SK-N-SH treated with all-trans-retinoic acid at 6 μM for 48 hours (cell line): ENCODE results near the gene FUBP1.

Source experiments
- ATAC-seq: fragments of 200-7000 bp; cut with Tn5 transposase; 3 replicates; pipeline ENCODE4 v1.9.1; 2020; ENCODE audit warnings: mild to moderate bottlenecking, moderate library complexity
- ARNTL ChIP-seq: fragments of 450-650 bp; formaldehyde crosslinking; IDR thresholded peaks from 2 replicates; pipeline ENCODE4 v1.5.0; 2020; ENCODE audit warnings: low read depth, mild to moderate bottlenecking, moderate library complexity, borderline replicate concordance
- BACH2 ChIP-seq: fragments of 250-450 bp; sonication (Bioruptor Pico); IDR thresholded peaks from 2 replicates; pipeline ENCODE4 v1.9.0; 2021; ENCODE audit warnings: mild to moderate bottlenecking, borderline replicate concordance
- CSDC2 ChIP-seq: fragments of 250-450 bp; sonication (Bioruptor Pico); IDR thresholded peaks from 2 replicates; pipeline ENCODE4 v1.5.0; 2020; ENCODE audit warnings: mild to moderate bottlenecking, moderate library complexity
- ESRRG ChIP-seq: fragments of 250-450 bp; sonication (Bioruptor Pico); IDR thresholded peaks from 2 replicates; pipeline ENCODE4 v1.6.1; 2021; ENCODE audit warnings: mild to moderate bottlenecking
- GLIS3 ChIP-seq: fragments of 250-450 bp; sonication (Bioruptor Pico); IDR thresholded peaks from 2 replicates; pipeline ENCODE4 v1.5.0; 2020; ENCODE audit warnings: mild to moderate bottlenecking, moderate library complexity
- ISL1 ChIP-seq: fragments of 250-450 bp; sonication (Bioruptor Pico); IDR thresholded peaks from 2 replicates; pipeline ENCODE4 v2.1.2; 2022; ENCODE audit warnings: mild to moderate bottlenecking, moderate library complexity
- OSR1 ChIP-seq: fragments of 250-450 bp; sonication (Bioruptor Pico); IDR thresholded peaks from 2 replicates; pipeline ENCODE4 v1.8.0; 2022; ENCODE audit warnings: moderate library complexity, mild to moderate bottlenecking, inconsistent platforms
- PPARA ChIP-seq: fragments of 250-450 bp; sonication (Bioruptor Pico); IDR thresholded peaks from 2 replicates; pipeline ENCODE4 v1.5.0; 2020; ENCODE audit warnings: mild to moderate bottlenecking, borderline replicate concordance
- RARB ChIP-seq: fragments of 250-450 bp; sonication (Bioruptor Pico); IDR thresholded peaks from 2 replicates; pipeline ENCODE4 v1.8.0; 2021; ENCODE audit warnings: mild to moderate bottlenecking, moderate library complexity
- SNAI2 ChIP-seq: fragments of 250-450 bp; sonication (Bioruptor Pico); IDR thresholded peaks from 2 replicates; pipeline ENCODE4 v1.5.0; 2020; ENCODE audit warnings: mild to moderate bottlenecking, moderate library complexity
- TCF4 ChIP-seq: fragments of 250-450 bp; sonication (Bioruptor Pico); IDR thresholded peaks from 2 replicates; pipeline ENCODE4 v1.8.0; 2021; ENCODE audit warnings: mild to moderate bottlenecking, moderate library complexity, borderline replicate concordance
- TOX ChIP-seq: fragments of 250-450 bp; sonication (Bioruptor Pico); IDR thresholded peaks from 2 replicates; pipeline ENCODE4 v1.8.0; 2021; ENCODE audit warnings: mild to moderate bottlenecking, moderate library complexity, borderline replicate concordance
- ZC3H10 ChIP-seq: fragments of 250-450 bp; sonication (Bioruptor Pico); IDR thresholded peaks from 2 replicates; pipeline ENCODE4 v1.5.1; 2021; ENCODE audit warnings: mild to moderate bottlenecking, moderate library complexity
- ZFP3 ChIP-seq: fragments of 250-450 bp; sonication (Bioruptor Pico); IDR thresholded peaks from 2 replicates; pipeline ENCODE4 v1.5.0; 2020; ENCODE audit warnings: mild to moderate bottlenecking, moderate library complexity
- ZFP30 ChIP-seq: fragments of 450-650 bp; formaldehyde crosslinking; IDR thresholded peaks from 2 replicates; pipeline ENCODE4 v1.5.0; 2022; ENCODE audit warnings: mild to moderate bottlenecking, moderate library complexity
- ZNF565 ChIP-seq: fragments of 450-650 bp; formaldehyde crosslinking; conservative IDR thresholded peaks from 2 replicates; pipeline ENCODE4 v1.5.0; 2020; ENCODE audit warnings: low read depth, mild to moderate bottlenecking, moderate library complexity
- ZNF70 ChIP-seq: fragments of 450-650 bp; formaldehyde crosslinking; IDR thresholded peaks from 2 replicates; pipeline ENCODE4 v1.5.0; 2020; ENCODE audit warnings: mild to moderate bottlenecking, moderate library complexity
- ZNF8 ChIP-seq: fragments of 450-650 bp; formaldehyde crosslinking; IDR thresholded peaks from 2 replicates; pipeline ENCODE4 v1.5.0; 2020; ENCODE audit warnings: mild to moderate bottlenecking, moderate library complexity
- TF ChIP-seq, protein P1 (sequence below): fragments of 250-450 bp; sonication (Bioruptor Pico); IDR thresholded peaks from 2 replicates; pipeline ENCODE4 v1.5.1; 2021; ENCODE audit warnings: mild to moderate bottlenecking, moderate library complexity
- TF ChIP-seq, protein P2 (sequence below): fragments of 250-450 bp; sonication (Bioruptor Pico); IDR thresholded peaks from 2 replicates; pipeline ENCODE4 v1.5.1; 2020; ENCODE audit warnings: low read depth, mild to moderate bottlenecking, moderate library complexity
- TF ChIP-seq, protein P3 (sequence below): fragments of 250-450 bp; sonication (Bioruptor Pico); IDR thresholded peaks from 2 replicates; pipeline ENCODE4 v1.8.0; 2020; ENCODE audit warnings: mild to moderate bottlenecking, moderate library complexity, borderline replicate concordance
- TF ChIP-seq, protein P4 (sequence below): fragments of 250-450 bp; sonication (Bioruptor Pico); IDR thresholded peaks from 2 replicates; pipeline ENCODE4 v1.8.0; 2021; ENCODE audit warnings: low read depth, mild to moderate bottlenecking, moderate library complexity, borderline replicate concordance
- TF ChIP-seq, protein P5 (sequence below): fragments of 250-450 bp; sonication (Bioruptor Pico); IDR thresholded peaks from 2 replicates; pipeline ENCODE4 v1.5.0; 2020; ENCODE audit warnings: mild to moderate bottlenecking, moderate library complexity

Gene FUBP1

DNA sequence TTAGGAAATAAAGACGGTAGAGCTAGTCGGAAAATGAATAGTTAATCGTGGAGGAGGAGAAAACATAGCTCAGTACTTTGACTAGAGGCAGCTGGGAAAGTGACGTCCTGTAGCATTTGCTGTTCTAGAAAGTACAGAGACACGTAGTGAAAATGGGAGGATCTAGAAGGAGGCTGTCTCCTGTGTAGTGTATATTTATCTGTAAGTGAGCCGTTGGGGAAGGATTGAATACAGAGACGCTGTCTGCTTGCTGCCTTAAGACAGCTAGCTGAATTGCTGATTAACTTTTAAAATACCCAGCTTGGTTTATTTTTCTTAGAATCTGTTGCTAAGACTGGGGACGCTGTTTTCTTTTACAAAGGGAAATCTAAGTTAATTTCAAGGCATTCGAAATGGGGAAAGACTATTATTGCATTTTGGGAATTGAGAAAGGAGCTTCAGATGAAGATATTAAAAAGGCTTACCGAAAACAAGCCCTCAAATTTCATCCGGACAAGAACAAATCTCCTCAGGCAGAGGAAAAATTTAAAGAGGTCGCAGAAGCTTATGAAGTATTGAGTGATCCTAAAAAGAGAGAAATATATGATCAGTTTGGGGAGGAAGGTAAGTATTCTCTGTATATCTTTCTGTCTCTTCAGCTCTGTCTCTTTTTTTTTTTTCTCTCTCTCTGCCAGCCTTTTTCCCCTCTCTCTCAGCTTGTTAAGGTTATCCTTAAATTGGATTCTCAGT, 26.0 kb upstream of the FUBP1 start, which contains the start of gene DNAJB4:
Gene DNAJB4, plus strand, starts transcription at position 221 of the 729 bp plus-strand sequence. Its CDS starts 172 bp downstream, at position 393.
- TF ChIP-seq ZNF70 (CRISPR knock-in tag), result no peak
- TF ChIP-seq, protein P1, sequence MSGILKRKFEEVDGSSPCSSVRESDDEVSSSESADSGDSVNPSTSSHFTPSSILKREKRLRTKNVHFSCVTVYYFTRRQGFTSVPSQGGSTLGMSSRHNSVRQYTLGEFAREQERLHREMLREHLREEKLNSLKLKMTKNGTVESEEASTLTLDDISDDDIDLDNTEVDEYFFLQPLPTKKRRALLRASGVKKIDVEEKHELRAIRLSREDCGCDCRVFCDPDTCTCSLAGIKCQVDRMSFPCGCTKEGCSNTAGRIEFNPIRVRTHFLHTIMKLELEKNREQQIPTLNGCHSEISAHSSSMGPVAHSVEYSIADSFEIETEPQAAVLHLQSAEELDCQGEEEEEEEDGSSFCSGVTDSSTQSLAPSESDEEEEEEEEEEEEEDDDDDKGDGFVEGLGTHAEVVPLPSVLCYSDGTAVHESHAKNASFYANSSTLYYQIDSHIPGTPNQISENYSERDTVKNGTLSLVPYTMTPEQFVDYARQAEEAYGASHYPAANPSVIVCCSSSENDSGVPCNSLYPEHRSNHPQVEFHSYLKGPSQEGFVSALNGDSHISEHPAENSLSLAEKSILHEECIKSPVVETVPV (CRISPR knock-in tag), result 0 out of 2 replicates have a peak, but pooled peaks have one; percentile 23
- ATAC-seq, result peak; percentile 98

DNA sequence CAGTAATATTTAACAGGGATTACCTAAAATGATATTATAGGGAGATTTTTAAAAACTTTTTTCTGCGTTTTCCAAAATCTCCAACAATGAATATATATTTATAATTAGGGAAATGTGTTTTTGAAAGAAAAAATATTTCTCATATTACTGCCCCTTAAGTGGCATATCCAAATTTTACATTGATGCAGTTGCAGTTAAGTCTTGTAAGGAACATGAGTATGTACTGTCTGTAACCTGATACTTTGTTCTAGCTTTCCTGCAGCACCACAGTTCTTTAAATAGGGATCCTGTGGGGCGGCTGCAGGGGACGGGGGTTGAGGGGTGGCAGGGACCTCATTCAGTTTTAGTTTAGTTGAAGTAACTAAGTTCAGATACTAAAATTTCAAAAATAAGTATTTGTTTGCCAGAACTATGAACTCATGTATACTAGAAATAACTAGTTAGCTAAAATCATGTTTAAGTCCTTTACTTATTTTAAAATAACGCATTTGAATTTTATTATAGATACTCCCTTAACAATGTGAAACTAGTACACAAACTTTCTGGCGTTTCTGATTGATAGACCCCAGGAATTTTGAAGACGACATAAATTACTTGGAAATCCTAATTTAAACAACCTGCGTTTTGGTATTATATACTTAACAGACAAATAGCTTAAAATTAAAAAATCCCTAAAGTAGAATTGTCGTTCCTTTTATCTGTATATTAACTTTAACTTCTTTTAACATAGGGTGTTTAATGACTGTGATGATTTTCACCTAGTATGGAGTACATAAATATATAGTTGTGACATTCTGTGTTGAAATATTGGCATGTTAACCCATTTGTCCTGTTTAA, 25.2 kb upstream of the FUBP1 start:
- TF ChIP-seq ZNF70 (CRISPR knock-in tag), result peak; percentile 81
- peak; percentile 100 for TF ChIP-seq TOX (CRISPR knock-in tag)
- TF ChIP-seq GLIS3, result peak; percentile 100
- TF ChIP-seq, protein P1 (CRISPR knock-in tag), result peak; percentile 100
- TF ChIP-seq ZFP30, result peak; percentile 88
- TF ChIP-seq BACH2 (CRISPR knock-in tag), result no peak
- TF ChIP-seq ZNF8 (CRISPR knock-in tag), result peak; percentile 86
- peak; percentile 97 for TF ChIP-seq SNAI2
- peak; percentile 96 for TF ChIP-seq ARNTL
- peak; percentile 84; the same call in 1 of the 2 replicates for TF ChIP-seq ZFP3 (CRISPR knock-in tag)
- TF ChIP-seq, protein P2, sequence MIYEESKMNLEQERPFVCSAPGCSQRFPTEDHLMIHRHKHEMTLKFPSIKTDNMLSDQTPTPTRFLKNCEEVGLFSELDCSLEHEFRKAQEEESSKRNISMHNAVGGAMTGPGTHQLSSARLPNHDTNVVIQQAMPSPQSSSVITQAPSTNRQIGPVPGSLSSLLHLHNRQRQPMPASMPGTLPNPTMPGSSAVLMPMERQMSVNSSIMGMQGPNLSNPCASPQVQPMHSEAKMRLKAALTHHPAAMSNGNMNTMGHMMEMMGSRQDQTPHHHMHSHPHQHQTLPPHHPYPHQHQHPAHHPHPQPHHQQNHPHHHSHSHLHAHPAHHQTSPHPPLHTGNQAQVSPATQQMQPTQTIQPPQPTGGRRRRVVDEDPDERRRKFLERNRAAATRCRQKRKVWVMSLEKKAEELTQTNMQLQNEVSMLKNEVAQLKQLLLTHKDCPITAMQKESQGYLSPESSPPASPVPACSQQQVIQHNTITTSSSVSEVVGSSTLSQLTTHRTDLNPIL, result peak; percentile 100
- TF ChIP-seq PPARA, result peak; percentile 91; the same call in 1 of the 2 replicates
- TF ChIP-seq CSDC2 (CRISPR knock-in tag), result peak; percentile 96
- TF ChIP-seq, protein P3, sequence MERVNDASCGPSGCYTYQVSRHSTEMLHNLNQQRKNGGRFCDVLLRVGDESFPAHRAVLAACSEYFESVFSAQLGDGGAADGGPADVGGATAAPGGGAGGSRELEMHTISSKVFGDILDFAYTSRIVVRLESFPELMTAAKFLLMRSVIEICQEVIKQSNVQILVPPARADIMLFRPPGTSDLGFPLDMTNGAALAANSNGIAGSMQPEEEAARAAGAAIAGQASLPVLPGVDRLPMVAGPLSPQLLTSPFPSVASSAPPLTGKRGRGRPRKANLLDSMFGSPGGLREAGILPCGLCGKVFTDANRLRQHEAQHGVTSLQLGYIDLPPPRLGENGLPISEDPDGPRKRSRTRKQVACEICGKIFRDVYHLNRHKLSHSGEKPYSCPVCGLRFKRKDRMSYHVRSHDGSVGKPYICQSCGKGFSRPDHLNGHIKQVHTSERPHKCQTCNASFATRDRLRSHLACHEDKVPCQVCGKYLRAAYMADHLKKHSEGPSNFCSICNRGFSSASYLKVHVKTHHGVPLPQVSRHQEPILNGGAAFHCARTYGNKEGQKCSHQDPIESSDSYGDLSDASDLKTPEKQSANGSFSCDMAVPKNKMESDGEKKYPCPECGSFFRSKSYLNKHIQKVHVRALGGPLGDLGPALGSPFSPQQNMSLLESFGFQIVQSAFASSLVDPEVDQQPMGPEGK, result peak; percentile 100
- TF ChIP-seq, protein P4, sequence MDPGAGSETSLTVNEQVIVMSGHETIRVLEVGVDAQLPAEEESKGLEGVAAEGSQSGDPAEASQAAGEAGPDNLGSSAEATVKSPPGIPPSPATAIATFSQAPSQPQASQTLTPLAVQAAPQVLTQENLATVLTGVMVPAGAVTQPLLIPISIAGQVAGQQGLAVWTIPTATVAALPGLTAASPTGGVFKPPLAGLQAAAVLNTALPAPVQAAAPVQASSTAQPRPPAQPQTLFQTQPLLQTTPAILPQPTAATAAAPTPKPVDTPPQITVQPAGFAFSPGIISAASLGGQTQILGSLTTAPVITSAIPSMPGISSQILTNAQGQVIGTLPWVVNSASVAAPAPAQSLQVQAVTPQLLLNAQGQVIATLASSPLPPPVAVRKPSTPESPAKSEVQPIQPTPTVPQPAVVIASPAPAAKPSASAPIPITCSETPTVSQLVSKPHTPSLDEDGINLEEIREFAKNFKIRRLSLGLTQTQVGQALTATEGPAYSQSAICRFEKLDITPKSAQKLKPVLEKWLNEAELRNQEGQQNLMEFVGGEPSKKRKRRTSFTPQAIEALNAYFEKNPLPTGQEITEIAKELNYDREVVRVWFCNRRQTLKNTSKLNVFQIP (CRISPR knock-in tag), result peak; percentile 99
- peak; percentile 96 for TF ChIP-seq ZNF565 (CRISPR knock-in tag)
- no peak for TF ChIP-seq OSR1 (CRISPR knock-in tag)
- TF ChIP-seq ESRRG, result peak; percentile 100
- TF ChIP-seq TCF4, result peak; percentile 92
- peak; percentile 100 for TF ChIP-seq ZC3H10
- TF ChIP-seq RARB (CRISPR knock-in tag), result peak; percentile 100
- TF ChIP-seq, protein P5, sequence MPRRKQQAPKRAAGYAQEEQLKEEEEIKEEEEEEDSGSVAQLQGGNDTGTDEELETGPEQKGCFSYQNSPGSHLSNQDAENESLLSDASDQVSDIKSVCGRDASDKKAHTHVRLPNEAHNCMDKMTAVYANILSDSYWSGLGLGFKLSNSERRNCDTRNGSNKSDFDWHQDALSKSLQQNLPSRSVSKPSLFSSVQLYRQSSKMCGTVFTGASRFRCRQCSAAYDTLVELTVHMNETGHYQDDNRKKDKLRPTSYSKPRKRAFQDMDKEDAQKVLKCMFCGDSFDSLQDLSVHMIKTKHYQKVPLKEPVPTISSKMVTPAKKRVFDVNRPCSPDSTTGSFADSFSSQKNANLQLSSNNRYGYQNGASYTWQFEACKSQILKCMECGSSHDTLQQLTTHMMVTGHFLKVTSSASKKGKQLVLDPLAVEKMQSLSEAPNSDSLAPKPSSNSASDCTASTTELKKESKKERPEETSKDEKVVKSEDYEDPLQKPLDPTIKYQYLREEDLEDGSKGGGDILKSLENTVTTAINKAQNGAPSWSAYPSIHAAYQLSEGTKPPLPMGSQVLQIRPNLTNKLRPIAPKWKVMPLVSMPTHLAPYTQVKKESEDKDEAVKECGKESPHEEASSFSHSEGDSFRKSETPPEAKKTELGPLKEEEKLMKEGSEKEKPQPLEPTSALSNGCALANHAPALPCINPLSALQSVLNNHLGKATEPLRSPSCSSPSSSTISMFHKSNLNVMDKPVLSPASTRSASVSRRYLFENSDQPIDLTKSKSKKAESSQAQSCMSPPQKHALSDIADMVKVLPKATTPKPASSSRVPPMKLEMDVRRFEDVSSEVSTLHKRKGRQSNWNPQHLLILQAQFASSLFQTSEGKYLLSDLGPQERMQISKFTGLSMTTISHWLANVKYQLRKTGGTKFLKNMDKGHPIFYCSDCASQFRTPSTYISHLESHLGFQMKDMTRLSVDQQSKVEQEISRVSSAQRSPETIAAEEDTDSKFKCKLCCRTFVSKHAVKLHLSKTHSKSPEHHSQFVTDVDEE (CRISPR knock-in tag), result no peak; the same call in 1 of the 2 replicates
- TF ChIP-seq ISL1 (CRISPR knock-in tag), result peak; percentile 24; the same call in 1 of the 2 replicates
- peak; percentile 77 for ATAC-seq
